Karpas-422 (cell line): ENCODE data around the gene SEC24B. TPM values are rescaled to one million over a fixed set of nuclear protein-coding genes. Genes with fewer than 3 reads are reported as not detected.
"Not testable (repeated sequence)": the region's sequence is repeated elsewhere in the genome, so short reads cannot be mapped to it uniquely, and the experiment has no call there.

Source experiments
- DNase-seq: peaks from one replicate; pipeline ENCODE4 v3.0.0-alpha.2; 2015
- H2AFZ ChIP-seq: fragments of 200-600 bp; sonication (generic); 2 replicates; pipeline ENCODE4 v1.6.1; 2014; ENCODE audit warnings: antibody characterized with exemption, low read length, mixed read lengths
- H3K27ac ChIP-seq: fragments of 200-600 bp; sonication (generic); 2 replicates; pipeline ENCODE4 v1.5.1; 2014; ENCODE audit warnings: mild to moderate bottlenecking, low read length, moderate library complexity
- H3K27me3 ChIP-seq: fragments of 200-600 bp; sonication (generic); 2 replicates; pipeline ENCODE4 v1.6.1; 2014; ENCODE audit warnings: low read length, mixed read lengths
- H3K36me3 ChIP-seq: fragments of 200-600 bp; sonication (generic); 2 replicates; pipeline ENCODE4 v1.6.1; 2014; ENCODE audit warnings: low read length, mixed read lengths; ENCODE audit not compliant: insufficient read depth
- H3K4me1 ChIP-seq: fragments of 200-600 bp; sonication (generic); 2 replicates; pipeline ENCODE4 v1.6.1; 2014; ENCODE audit warnings: mild to moderate bottlenecking, low read length, mixed read lengths
- H3K4me2 ChIP-seq: fragments of 200-600 bp; sonication (generic); 2 replicates; pipeline ENCODE4 v1.6.1; 2014; ENCODE audit warnings: low read length, low read depth, mild to moderate bottlenecking; ENCODE audit not compliant: poor library complexity, severe bottlenecking
- H3K4me3 ChIP-seq: fragments of 200-600 bp; sonication (generic); 2 replicates; pipeline ENCODE4 v1.5.1; 2014; ENCODE audit warnings: mild to moderate bottlenecking, antibody characterized with exemption, low read length, mixed read lengths
- H3K79me2 ChIP-seq: fragments of 200-600 bp; sonication (generic); 2 replicates; pipeline ENCODE4 v1.6.1; 2014; ENCODE audit warnings: mild to moderate bottlenecking, low read length, mixed read lengths
- H3K9ac ChIP-seq: fragments of 200-600 bp; sonication (generic); 2 replicates; pipeline ENCODE4 v1.6.0; 2014; ENCODE audit warnings: low read length
- H3K9me2 ChIP-seq: fragments of 200-600 bp; sonication (generic), shearing (Covaris generic); replicated peaks from 2 replicates; pipeline ENCODE4 v1.6.0; 2014; ENCODE audit warnings: mild to moderate bottlenecking, low read length, moderate library complexity; ENCODE audit not compliant: insufficient read depth
- H3K9me3 ChIP-seq: fragments of 300-700, 200-600 bp; sonication (generic); 2 replicates; pipeline ENCODE4 v1.6.1; 2014; ENCODE audit warnings: low read length, mixed read lengths
- H4K20me1 ChIP-seq: fragments of 200-600 bp; sonication (generic); 2 replicates; pipeline ENCODE4 v1.6.1; 2014; ENCODE audit warnings: mild to moderate bottlenecking, antibody characterized with exemption, low read length, low read depth; ENCODE audit not compliant: insufficient read depth
- total RNA-seq: library from RNA; depleted of rRNA; stranded (reverse); fragments of >200 nt; shearing (Covaris generic); gene quantifications from 2 replicates; pipeline ENCODE4 v1.2.3, GENCODE V29; 2014; ENCODE audit warnings: low replicate concordance

Gene SEC24B
- total RNA-seq, 1 experiment from 2014 or later = 50.3 TPM

- DNase-seq = no peak
- Histone ChIP-seq H3K27me3 (no peaks in the 10 kb centered on the region), H3K36me3 (peaks cover 65% of the 10 kb centered on the region), H3K79me2 (peaks cover 76% of the 10 kb centered on the region), H3K4me1 (no peaks in the 10 kb centered on the region), H3K4me2 (no peak overlapping the region), H4K20me1 (no peaks in the 10 kb centered on the region), H3K9ac (no peak overlapping the region), H3K4me3 (no peak overlapping the region), H3K27ac (no peak overlapping the region), H3K9me3 (no peaks in the 10 kb centered on the region), H3K9me2 (no peaks in the 10 kb centered on the region), H2AFZ (no peak overlapping the region)
Observed at GRCh38 chr4:109496875-109497274, 63.3 kb downstream of the SEC24B start.

- Histone ChIP-seq H3K36me3 (peaks cover 64% of the 10 kb centered on the region), H3K9me2 (no peaks in the 10 kb centered on the region), H3K4me3 (no peak overlapping the region), H3K9me3 (no peaks in the 10 kb centered on the region), H3K4me1 (peaks cover 3% of the 10 kb centered on the region), H3K9ac (no peak overlapping the region), H3K79me2 (peaks cover 76% of the 10 kb centered on the region), H3K27ac (no peak overlapping the region), H2AFZ (no peak overlapping the region), H3K4me2 (no peak overlapping the region), H4K20me1 (no peaks in the 10 kb centered on the region), H3K27me3 (no peaks in the 10 kb centered on the region)
- no peak for DNase-seq
Observed at GRCh38 chr4:109497511-109497910, 63.9 kb downstream of the SEC24B start.

- H3K9me2 ChIP-seq = no peaks in the 10 kb centered on the region
- no peak overlapping the region for H3K9ac ChIP-seq
- H3K27me3 ChIP-seq = no peaks in the 10 kb centered on the region
- H3K36me3 ChIP-seq = peaks cover 63% of the 10 kb centered on the region
- no peak overlapping the region for H3K4me2 ChIP-seq
- H3K4me3 ChIP-seq = no peak overlapping the region
- H4K20me1 ChIP-seq = no peaks in the 10 kb centered on the region
- H3K9me3 ChIP-seq = no peaks in the 10 kb centered on the region
- H3K4me1 ChIP-seq = peaks cover 15% of the 10 kb centered on the region
- H2AFZ ChIP-seq = no peak overlapping the region
- no peak overlapping the region for H3K27ac ChIP-seq
- H3K79me2 ChIP-seq = peaks cover 69% of the 10 kb centered on the region
- no peak for DNase-seq
Observed at GRCh38 chr4:109499513-109499912, 65.9 kb downstream of the SEC24B start.

DNA sequence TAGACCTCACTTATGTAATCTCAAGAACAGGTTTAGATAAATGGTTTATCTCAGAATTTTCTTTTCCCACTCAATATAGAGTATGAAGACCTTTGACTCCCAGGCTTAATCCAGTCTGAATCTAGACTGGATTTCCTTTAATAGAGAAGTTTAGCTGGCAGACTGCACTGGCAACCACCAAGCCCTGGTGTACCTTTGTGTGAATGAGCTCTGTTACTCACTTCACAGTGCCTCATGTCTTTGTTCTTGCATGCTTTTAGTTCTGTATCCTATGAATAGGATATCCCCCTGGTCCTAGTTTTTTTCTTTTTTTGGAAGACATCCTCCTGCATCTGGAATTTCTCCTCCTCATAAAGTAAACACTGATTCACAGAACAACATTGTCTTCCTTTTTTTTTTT lies 73.3 kb downstream of the SEC24B start:
- H3K4me2 ChIP-seq = no peak overlapping the region
- no peaks in the 10 kb centered on the region for H3K9me2 ChIP-seq
- H3K27me3 ChIP-seq = no peaks in the 10 kb centered on the region
- H2AFZ ChIP-seq = no peak overlapping the region
- peaks cover 15% of the 10 kb centered on the region for H3K4me1 ChIP-seq
- no peak for DNase-seq
- no peaks in the 10 kb centered on the region for H4K20me1 ChIP-seq
- H3K79me2 ChIP-seq = peaks cover 36% of the 10 kb centered on the region
- peaks cover 39% of the 10 kb centered on the region for H3K36me3 ChIP-seq
- no peak overlapping the region for H3K4me3 ChIP-seq
- no peak overlapping the region for H3K9ac ChIP-seq
- H3K9me3 ChIP-seq = no peaks in the 10 kb centered on the region
- H3K27ac ChIP-seq = no peak overlapping the region

- Histone ChIP-seq H3K4me1 (no peaks in the 10 kb centered on the region), H3K36me3 (peaks cover 26% of the 10 kb centered on the region), H4K20me1 (no peaks in the 10 kb centered on the region), H3K27ac (no peak overlapping the region), H3K9me3 (no peaks in the 10 kb centered on the region), H3K4me3 (no peak overlapping the region), H2AFZ (no peak overlapping the region), H3K27me3 (no peaks in the 10 kb centered on the region), H3K9me2 (no peaks in the 10 kb centered on the region), H3K4me2 (no peak overlapping the region), H3K9ac (no peak overlapping the region), H3K79me2 (peaks cover 13% of the 10 kb centered on the region)
- no peak for DNase-seq
Observed at GRCh38 chr4:109510687-109511086, 77.1 kb downstream of the SEC24B start.

GRCh38 chr4:109511414-109511813 lies 77.8 kb downstream of the SEC24B start:
- H3K9ac ChIP-seq = no peak overlapping the region
- DNase-seq = no peak

GRCh38 chr4:109513368-109513767 lies 79.8 kb downstream of the SEC24B start:
- H3K9me2 ChIP-seq, H3K9ac ChIP-seq, H3K4me1 ChIP-seq, DNase-seq, H3K9me3 ChIP-seq, H3K4me2 ChIP-seq, H3K4me3 ChIP-seq, H3K27me3 ChIP-seq, H4K20me1 ChIP-seq, H3K27ac ChIP-seq, H2AFZ ChIP-seq: not testable (repeated sequence)
- peaks cover 13% of the 10 kb centered on the region; the same call in 1 of the 2 replicates for H3K79me2 ChIP-seq
- peaks cover 43% of the 10 kb centered on the region for H3K36me3 ChIP-seq

More at GRCh38 chr4:109511414-109511813, 77.8 kb downstream of the SEC24B start:
- H3K4me3 ChIP-seq = no peak overlapping the region
- no peaks in the 10 kb centered on the region for H3K4me1 ChIP-seq
- no peaks in the 10 kb centered on the region for H3K9me3 ChIP-seq
- peaks cover 29% of the 10 kb centered on the region for H3K36me3 ChIP-seq
- H4K20me1 ChIP-seq = no peaks in the 10 kb centered on the region
- H3K79me2 ChIP-seq = peaks cover 10% of the 10 kb centered on the region; the same call in 1 of the 2 replicates
- no peaks in the 10 kb centered on the region for H3K27me3 ChIP-seq
- no peaks in the 10 kb centered on the region for H3K9me2 ChIP-seq
- no peak overlapping the region for H3K27ac ChIP-seq
- no peak overlapping the region for H2AFZ ChIP-seq
- H3K4me2 ChIP-seq = no peak overlapping the region

DNA sequence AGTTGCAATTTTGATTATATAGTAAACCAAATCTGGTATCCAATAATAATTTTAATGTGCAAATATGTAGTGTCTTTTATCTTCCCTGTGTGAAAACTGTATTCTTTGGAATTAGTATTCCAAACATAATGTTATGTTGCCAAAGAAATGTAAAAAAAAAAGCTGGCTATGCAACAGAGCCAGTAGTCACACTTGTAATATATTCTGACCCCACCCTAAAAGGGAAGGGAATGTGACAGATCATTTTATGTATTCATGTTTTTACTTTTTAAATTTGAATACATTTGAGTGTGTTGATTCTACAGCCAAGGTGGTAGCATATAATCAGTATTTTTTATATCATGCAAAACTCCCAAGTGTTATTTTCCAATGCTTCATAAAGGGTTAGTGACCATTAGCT lies 98.6 kb downstream of the SEC24B start:
- H3K79me2 ChIP-seq = peaks cover 10% of the 10 kb centered on the region; the same call in 1 of the 2 replicates
- no peak overlapping the region for H3K4me2 ChIP-seq
- no peaks in the 10 kb centered on the region for H3K27me3 ChIP-seq
- H3K36me3 ChIP-seq = peaks cover 77% of the 10 kb centered on the region
- no peaks in the 10 kb centered on the region for H4K20me1 ChIP-seq
- H3K4me1 ChIP-seq = no peaks in the 10 kb centered on the region
- no peak overlapping the region for H3K9ac ChIP-seq
- no peak overlapping the region for H3K4me3 ChIP-seq
- no peak overlapping the region for H2AFZ ChIP-seq
- H3K27ac ChIP-seq = no peak overlapping the region
- no peaks in the 10 kb centered on the region for H3K9me2 ChIP-seq
- no peaks in the 10 kb centered on the region for H3K9me3 ChIP-seq
- no peak for DNase-seq

DNA sequence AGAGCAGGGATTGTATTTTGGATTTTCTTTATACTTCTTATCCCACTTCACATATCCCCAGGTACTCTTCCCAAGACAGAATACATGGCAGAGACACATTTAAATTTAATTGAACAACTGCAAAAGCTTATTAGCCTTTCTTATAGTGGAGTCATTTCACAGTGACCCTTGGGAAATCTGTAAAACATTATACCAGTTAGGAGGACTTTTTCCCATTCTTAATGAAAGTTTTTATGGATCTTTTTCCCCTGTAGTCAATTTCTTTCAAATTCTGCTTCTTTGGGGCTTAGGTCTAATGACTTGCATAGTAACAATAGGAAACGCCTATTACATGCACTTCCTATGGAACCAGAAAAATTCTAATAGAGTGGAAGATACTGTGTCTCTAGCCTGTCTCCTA lies 111.8 kb downstream of the SEC24B start:
- H3K9ac ChIP-seq = no peak overlapping the region
- H3K4me1 ChIP-seq = no peaks in the 10 kb centered on the region
- H4K20me1 ChIP-seq = no peaks in the 10 kb centered on the region
- H3K9me2 ChIP-seq = no peaks in the 10 kb centered on the region
- H3K4me2 ChIP-seq = no peak overlapping the region
- no peak for DNase-seq
- H3K36me3 ChIP-seq = peaks cover 15% of the 10 kb centered on the region
- no peak overlapping the region for H3K27ac ChIP-seq
- H3K9me3 ChIP-seq = no peaks in the 10 kb centered on the region
- H3K79me2 ChIP-seq = no peaks in the 10 kb centered on the region
- no peak overlapping the region for H2AFZ ChIP-seq
- no peaks in the 10 kb centered on the region for H3K27me3 ChIP-seq
- H3K4me3 ChIP-seq = no peak overlapping the region
